Epithelial cell of esophagus (primary cell): ENCODE results near the gene OAS3.
A peak's percentile ranks its signal among the peaks of the same experiment; 100 is the strongest.

ENCODE experiments used
- DNase-seq: peaks from one replicate; pipeline ENCODE4 v3.0.0; 2010; ENCODE audit warnings: low read depth
- H3K4me3 ChIP-seq: 2 replicates; pipeline ENCODE4 v1.5.1; 2011; ENCODE audit warnings: mild to moderate bottlenecking, low read length, control low read depth
- TF ChIP-seq, protein P1 (sequence below): IDR thresholded peaks from 2 replicates; pipeline ENCODE4 v1.5.1; 2011; ENCODE audit warnings: low read depth, mild to moderate bottlenecking, low read length, control low read depth, inconsistent platforms; ENCODE audit not compliant: insufficient read depth; ENCODE audit errors: missing control alignments

Gene OAS3

DNA sequence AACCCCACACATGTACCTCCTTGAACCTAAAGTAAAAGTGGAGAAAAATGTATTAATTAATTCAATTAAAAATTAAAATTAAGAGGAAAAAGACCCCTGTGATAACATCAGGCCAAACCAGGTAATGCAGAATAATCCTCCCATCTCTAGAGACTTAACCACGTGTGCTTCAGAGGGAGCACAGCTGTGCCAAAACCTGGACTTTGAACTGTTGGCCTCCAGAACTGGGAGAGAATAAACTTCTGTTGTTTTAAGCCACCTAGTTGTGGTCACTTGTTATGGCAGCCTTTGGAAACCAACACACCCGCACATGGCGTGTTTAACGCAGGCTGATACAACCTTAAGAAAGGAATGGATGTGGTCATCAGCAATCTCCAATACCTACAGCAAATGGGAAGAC lies 63.9 kb downstream of the OAS3 start:
- DNase-seq: no peak
- TF ChIP-seq, protein P1, sequence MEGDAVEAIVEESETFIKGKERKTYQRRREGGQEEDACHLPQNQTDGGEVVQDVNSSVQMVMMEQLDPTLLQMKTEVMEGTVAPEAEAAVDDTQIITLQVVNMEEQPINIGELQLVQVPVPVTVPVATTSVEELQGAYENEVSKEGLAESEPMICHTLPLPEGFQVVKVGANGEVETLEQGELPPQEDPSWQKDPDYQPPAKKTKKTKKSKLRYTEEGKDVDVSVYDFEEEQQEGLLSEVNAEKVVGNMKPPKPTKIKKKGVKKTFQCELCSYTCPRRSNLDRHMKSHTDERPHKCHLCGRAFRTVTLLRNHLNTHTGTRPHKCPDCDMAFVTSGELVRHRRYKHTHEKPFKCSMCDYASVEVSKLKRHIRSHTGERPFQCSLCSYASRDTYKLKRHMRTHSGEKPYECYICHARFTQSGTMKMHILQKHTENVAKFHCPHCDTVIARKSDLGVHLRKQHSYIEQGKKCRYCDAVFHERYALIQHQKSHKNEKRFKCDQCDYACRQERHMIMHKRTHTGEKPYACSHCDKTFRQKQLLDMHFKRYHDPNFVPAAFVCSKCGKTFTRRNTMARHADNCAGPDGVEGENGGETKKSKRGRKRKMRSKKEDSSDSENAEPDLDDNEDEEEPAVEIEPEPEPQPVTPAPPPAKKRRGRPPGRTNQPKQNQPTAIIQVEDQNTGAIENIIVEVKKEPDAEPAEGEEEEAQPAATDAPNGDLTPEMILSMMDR: peak; percentile 11
- H3K4me3 ChIP-seq: no peak overlapping the region

DNA sequence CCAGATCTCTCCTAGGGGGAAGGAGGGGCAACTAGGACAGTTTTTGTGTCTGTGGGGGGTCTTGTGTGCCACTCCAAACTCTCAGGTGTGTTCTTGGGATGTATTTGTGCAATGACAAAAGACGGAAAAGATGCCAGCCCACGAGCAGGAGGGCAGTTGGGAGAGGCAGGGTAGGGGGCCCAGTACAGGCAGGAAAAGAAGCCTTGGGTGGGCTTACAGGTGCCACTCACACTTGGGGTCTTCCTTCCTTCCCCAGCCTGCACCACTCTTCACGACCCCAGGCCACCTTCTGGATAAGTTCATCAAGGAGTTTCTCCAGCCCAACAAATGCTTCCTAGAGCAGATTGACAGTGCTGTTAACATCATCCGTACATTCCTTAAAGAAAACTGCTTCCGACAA lies 64.4 kb downstream of the OAS3 start:
- TF ChIP-seq, protein P1: no peak
- no peak for DNase-seq
- no peak overlapping the region for H3K4me3 ChIP-seq

DNA sequence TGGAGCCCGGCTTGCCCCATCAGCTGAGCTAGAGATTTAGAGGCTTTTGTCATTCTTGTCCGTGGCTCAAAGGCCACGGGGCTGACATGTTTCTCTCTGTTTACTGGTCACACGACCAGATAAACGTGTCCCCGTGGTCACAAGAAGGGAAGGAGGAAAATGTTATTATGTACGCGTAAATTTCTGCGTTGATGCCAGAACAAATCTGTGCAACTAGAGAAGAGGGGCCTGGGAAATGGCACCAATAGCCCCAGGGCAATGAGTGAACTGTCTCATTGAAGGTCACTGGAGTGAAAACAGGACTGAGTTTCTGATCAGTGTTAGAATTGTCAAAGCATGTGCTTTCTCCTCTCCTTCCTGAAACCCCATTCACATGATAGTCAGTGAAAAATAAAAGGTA lies 65.4 kb downstream of the OAS3 start:
- H3K4me3 ChIP-seq: no peak overlapping the region
- no peak for DNase-seq
- TF ChIP-seq, protein P1: no peak

DNA sequence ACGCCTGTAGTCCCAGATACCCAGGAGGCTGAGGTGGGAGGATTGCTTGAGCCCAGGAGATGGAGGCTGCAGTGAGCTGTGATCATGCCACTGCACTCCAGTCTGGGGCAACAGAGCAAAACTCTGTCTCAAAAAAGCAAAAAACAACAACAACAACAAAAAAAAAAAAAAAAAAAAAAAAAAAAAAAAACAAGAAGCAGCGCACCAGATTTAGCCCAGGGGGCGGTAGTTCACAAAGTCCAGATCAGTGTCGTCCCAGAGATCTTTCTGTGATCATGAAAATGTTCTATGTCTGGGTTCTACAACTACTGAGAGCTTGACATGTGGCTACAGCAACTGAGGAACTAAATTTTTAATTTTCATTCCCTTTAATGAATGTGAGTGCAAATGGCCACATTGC lies 67.5 kb downstream of the OAS3 start:
- H3K4me3 ChIP-seq: no peak overlapping the region
- TF ChIP-seq, protein P1: peak; percentile 41
- peak; percentile 22 for DNase-seq

DNA sequence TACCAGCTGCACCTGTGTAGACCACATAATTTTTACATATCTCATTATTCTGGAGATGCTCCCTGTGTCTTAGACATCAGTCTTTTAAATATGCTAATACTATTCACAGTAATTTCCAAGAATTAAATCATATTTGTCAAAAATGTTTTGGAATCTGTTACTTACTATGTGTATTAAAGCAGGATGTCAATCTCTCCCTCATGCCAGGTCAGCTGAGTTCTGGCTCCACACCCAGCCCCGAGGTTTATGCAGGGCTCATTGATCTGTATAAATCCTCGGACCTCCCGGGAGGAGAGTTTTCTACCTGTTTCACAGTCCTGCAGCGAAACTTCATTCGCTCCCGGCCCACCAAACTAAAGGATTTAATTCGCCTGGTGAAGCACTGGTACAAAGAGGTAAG lies 67.9 kb downstream of the OAS3 start:
- DNase-seq: no peak
- H3K4me3 ChIP-seq: no peak overlapping the region
- TF ChIP-seq, protein P1: no peak

DNA sequence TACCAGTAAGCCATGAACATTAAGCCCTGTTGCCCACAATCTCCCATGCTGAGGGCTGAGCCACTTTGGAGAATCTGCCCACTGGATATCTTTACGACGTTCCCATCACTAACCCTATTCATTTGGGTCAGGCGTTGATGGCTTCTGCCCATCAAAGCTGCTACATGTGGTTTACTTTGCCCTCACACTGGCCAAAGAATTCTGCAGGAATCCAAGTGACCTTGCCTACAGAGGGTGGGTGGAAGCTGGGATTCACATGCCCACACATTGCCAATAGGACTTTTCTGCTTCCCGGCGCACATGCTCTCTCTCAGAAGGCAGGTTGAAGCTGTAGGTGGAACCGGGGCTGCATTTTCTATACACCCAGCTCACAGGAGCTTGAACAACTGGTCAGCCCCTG lies 68.4 kb downstream of the OAS3 start:
- DNase-seq: no peak
- no peak overlapping the region for H3K4me3 ChIP-seq
- TF ChIP-seq, protein P1: no peak

DNA sequence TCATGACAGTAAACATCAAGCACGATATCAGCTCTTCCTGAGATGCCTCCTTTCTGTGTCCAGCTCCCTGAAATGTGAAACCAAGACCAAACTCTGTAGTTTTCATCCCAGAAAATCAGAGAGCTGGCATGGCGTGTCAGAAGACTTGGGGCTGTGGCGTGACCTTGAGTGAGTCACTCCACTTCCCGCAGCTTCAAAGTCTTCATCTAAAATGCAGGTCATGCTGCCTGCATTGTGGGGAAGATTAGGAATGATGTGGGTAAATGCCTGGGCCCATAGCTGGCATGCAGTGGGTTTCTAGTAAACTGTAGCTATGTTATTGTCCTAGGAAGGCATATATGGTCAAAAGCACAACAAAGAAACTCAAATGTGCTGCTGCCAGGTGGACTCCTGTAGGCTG lies 68.9 kb downstream of the OAS3 start:
- no peak overlapping the region for H3K4me3 ChIP-seq
- TF ChIP-seq, protein P1: no peak
- DNase-seq: peak; percentile 52
